Measurements from ENCODE around the gene CCDC92. TPM values are rescaled to one million over a fixed set of nuclear protein-coding genes. Genes with fewer than 3 reads are reported as not detected.

The CCDC92 gene
- total and polyA plus RNA-seq, 2 donors (not counting 3 experiments of a cell fraction or from before 2014, with no cell fraction given), result 41.2 to 41.6 TPM

DNA sequence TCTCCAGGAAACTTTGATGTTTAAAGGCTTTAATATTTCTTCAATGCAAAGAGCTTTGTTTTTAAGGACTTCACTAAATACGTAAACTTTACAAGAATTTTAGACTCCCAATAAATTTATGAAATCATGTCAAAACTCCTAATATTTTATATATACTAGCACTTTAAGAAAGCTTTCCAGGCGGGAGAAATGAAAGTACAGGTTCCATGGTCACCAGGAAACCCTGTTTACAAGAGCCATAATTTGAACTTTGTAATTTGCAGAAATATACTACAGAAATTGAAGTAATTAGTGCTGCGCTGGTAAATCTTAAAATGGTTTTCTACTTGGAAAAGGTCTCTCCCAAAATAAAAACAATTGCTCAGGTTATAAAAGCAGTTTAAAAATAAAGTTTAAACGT is 8.8 kb downstream of the CCDC92 start:
- no peaks in the 10 kb centered on the region for H3K27me3 ChIP-seq (ENCODE audit: control insufficient read depth in 2 of 2, insufficient read depth in 2 of 2, low read length in 2 of 2)
- CTCF ChIA-PET, result interaction anchor here (1.4 to 2.0 kb wide), 3 partner anchors 10 to 58 kb away, joined by 3 to 7 read pairs (median 3); no protein-coding TSS in a partner anchor

GRCh38 chr12:123962513-123962912 is 10.1 kb downstream of the CCDC92 start:
- Histone ChIP-seq H3K9me1 (replicated peaks; ENCODE audit: control insufficient read depth, extremely low read depth, insufficient read depth, low read length) (no peaks in the 10 kb centered on the region), H4K20me1 (replicated peaks; ENCODE audit: control insufficient read depth, extremely low read depth, insufficient read depth, low read length) (no peaks in the 10 kb centered on the region), H3K36me3 (ENCODE audit: control insufficient read depth in 2 of 2, extremely low read depth in 1 of 2, insufficient read depth in 2 of 2, low read length in 2 of 2) (peaks cover 0 to 2% of the 10 kb centered on the region in 2 experiments), H3K9ac (replicated peaks; ENCODE audit: extremely low read depth, insufficient read depth, low read length) (no peak overlapping the region), H3K4me1 (ENCODE audit: control insufficient read depth, extremely low read depth, insufficient read depth, low read length) (no peaks in the 10 kb centered on the region), H3K79me2 (ENCODE audit: control insufficient read depth, insufficient read depth, low read length) (no peaks in the 10 kb centered on the region), H3K4me3 (replicated peaks in 1 of 3; ENCODE audit: insufficient read depth in 1 of 3, low read depth in 1 of 3, low read length in 3 of 3) (no peak overlapping the region), H3K27me3 (ENCODE audit: control insufficient read depth in 2 of 2, insufficient read depth in 2 of 2, low read length in 2 of 2) (no peaks in the 10 kb centered on the region), H3K27ac (ENCODE audit: insufficient read depth, low read depth, low read length) (no peak overlapping the region), H2AFZ (ENCODE audit: low read depth, low read length) (no peak overlapping the region), H3K4me2 (ENCODE audit: insufficient read depth, low read length) (no peak overlapping the region), H3K9me3 (replicated peaks; ENCODE audit: control insufficient read depth, insufficient read depth, low read length) (no peaks in the 10 kb centered on the region)
- CTCF ChIA-PET, result interaction anchor here (0.9 to 2.0 kb wide), 5 partner anchors 9 to 91 kb away, joined by 3 to 7 read pairs (median 3); no protein-coding TSS in a partner anchor
- BruUV-seq (replicated peaks), result no TSS peak
- peak; percentile 59 for FAIRE-seq
- no peak for TF ChIP-seq GATA2 (IDR thresholded peaks at IDR 0.05; ENCODE audit: insufficient read depth, insufficient read length, low read depth, low read length)
- TF ChIP-seq EZH2 (IDR thresholded peaks at IDR 0.05; ENCODE audit: borderline replicate concordance, low read depth, low read length, severe bottlenecking), result no peak
- no peak for TF ChIP-seq JUN (IDR thresholded peaks at IDR 0.05; ENCODE audit: borderline replicate concordance, insufficient read depth, insufficient read length, low read depth)
- TF ChIP-seq POLR2AphosphoS5 (IDR thresholded peaks at IDR 0.05; ENCODE audit: insufficient read depth, low read depth, low read length), result no peak
- TF ChIP-seq CTCF (IDR thresholded peaks at IDR 0.05; ENCODE audit: extremely low read depth in 1 of 2, insufficient read depth in 1 of 2, low read depth in 1 of 2, low read length in 2 of 2), result no peak
- TF ChIP-seq MYC (IDR thresholded peaks at IDR 0.05; ENCODE audit: low read depth, low read length), result no peak
- no peak for TF ChIP-seq FOS (IDR thresholded peaks at IDR 0.05; ENCODE audit: borderline replicate concordance, insufficient read depth, low read length)
- TF ChIP-seq, protein P1, sequence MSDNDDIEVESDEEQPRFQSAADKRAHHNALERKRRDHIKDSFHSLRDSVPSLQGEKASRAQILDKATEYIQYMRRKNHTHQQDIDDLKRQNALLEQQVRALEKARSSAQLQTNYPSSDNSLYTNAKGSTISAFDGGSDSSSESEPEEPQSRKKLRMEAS (IDR thresholded peaks at IDR 0.05; ENCODE audit: insufficient read depth, insufficient read length), result no peak
- TF ChIP-seq POLR2A (IDR thresholded peaks at IDR 0.05; ENCODE audit: low read depth, low read length), result no peak
- POLR2A ChIA-PET, result no interaction called here
- intact Hi-C loops (cut with micrococcal nuclease), result no loop called here
- dilution Hi-C loops (cut with MboI; ENCODE audit: extremely low pct_ligation_motif_present, low sequenced_read_pairs), result no loop called here
- no peak for DNase-seq (ENCODE audit: low read depth, low spot score)

More for the DNA sequence above, 8.8 kb downstream of the CCDC92 start:
- no peak overlapping the region for H3K4me3 ChIP-seq (replicated peaks in 1 of 3; ENCODE audit: insufficient read depth in 1 of 3, low read depth in 1 of 3, low read length in 3 of 3)
- POLR2A ChIA-PET, result no interaction called here
- no peaks in the 10 kb centered on the region for H3K79me2 ChIP-seq (ENCODE audit: control insufficient read depth, insufficient read depth, low read length)
- no peaks in the 10 kb centered on the region for H3K9me1 ChIP-seq (replicated peaks; ENCODE audit: control insufficient read depth, extremely low read depth, insufficient read depth, low read length)
- no peak overlapping the region for H3K9ac ChIP-seq (replicated peaks; ENCODE audit: extremely low read depth, insufficient read depth, low read length)
- no peak for TF ChIP-seq POLR2AphosphoS5 (IDR thresholded peaks at IDR 0.05; ENCODE audit: insufficient read depth, low read depth, low read length)
- no peak for TF ChIP-seq FOS (IDR thresholded peaks at IDR 0.05; ENCODE audit: borderline replicate concordance, insufficient read depth, low read length)
- no peak for TF ChIP-seq GATA2 (IDR thresholded peaks at IDR 0.05; ENCODE audit: insufficient read depth, insufficient read length, low read depth, low read length)
- no peak for TF ChIP-seq EZH2 (IDR thresholded peaks at IDR 0.05; ENCODE audit: borderline replicate concordance, low read depth, low read length, severe bottlenecking)
- TF ChIP-seq JUN (IDR thresholded peaks at IDR 0.05; ENCODE audit: borderline replicate concordance, insufficient read depth, insufficient read length, low read depth), result no peak
- TF ChIP-seq, protein P1 (IDR thresholded peaks at IDR 0.05; ENCODE audit: insufficient read depth, insufficient read length), result no peak
- TF ChIP-seq POLR2A (IDR thresholded peaks at IDR 0.05; ENCODE audit: low read depth, low read length), result no peak
- no peak overlapping the region for H3K4me2 ChIP-seq (ENCODE audit: insufficient read depth, low read length)
- no peaks in the 10 kb centered on the region for H3K4me1 ChIP-seq (ENCODE audit: control insufficient read depth, extremely low read depth, insufficient read depth, low read length)
- no peak overlapping the region for H3K27ac ChIP-seq (ENCODE audit: insufficient read depth, low read depth, low read length)
- H3K36me3 ChIP-seq (ENCODE audit: control insufficient read depth in 2 of 2, extremely low read depth in 1 of 2, insufficient read depth in 2 of 2, low read length in 2 of 2), result peaks cover 0 to 2% of the 10 kb centered on the region in 2 experiments
- DNase-seq (ENCODE audit: low read depth, low spot score) (no peak), FAIRE-seq (no peak)
- dilution Hi-C loops (cut with MboI; ENCODE audit: extremely low pct_ligation_motif_present, low sequenced_read_pairs), result no loop called here
- no TSS peak for BruUV-seq (replicated peaks)
- H4K20me1 ChIP-seq (replicated peaks; ENCODE audit: control insufficient read depth, extremely low read depth, insufficient read depth, low read length), result no peaks in the 10 kb centered on the region
- intact Hi-C loops (cut with micrococcal nuclease), result no loop called here
- no peaks in the 10 kb centered on the region for H3K9me3 ChIP-seq (replicated peaks; ENCODE audit: control insufficient read depth, insufficient read depth, low read length)
- H2AFZ ChIP-seq (ENCODE audit: low read depth, low read length), result no peak overlapping the region
